Stimulated activated CD4-positive, alpha-beta T cell treated with anti-CD3 and anti-CD28 coated beads, Interleukin-4, amount 100 ng/mL, for 24 hours (primary cell): ENCODE results near the gene AHNAK2.
"Not testable (repeated sequence)": the region's sequence is repeated elsewhere in the genome, so short reads cannot be mapped to it uniquely, and the experiment has no call there.

Experiments
- DNase-seq: peaks from one replicate; pipeline ENCODE4 v3.0.0-alpha.2; 2020

AHNAK2 gene

GRCh38 chr14:104895207-104895785 is 82.9 kb downstream of the AHNAK2 start:
- DNase-seq: no peak

GRCh38 chr14:104894331-104895206 is 83.6 kb downstream of the AHNAK2 start:
- DNase-seq: no peak

- DNase-seq: no peak
These were observed 84.6 kb downstream of the AHNAK2 start for GRCh38 chr14:104893435-104894207.

- DNase-seq: no peak
These were observed 85.4 kb downstream of the AHNAK2 start for GRCh38 chr14:104892531-104893434.

GRCh38 chr14:104891664-104892530 is 86.3 kb downstream of the AHNAK2 start:
- DNase-seq: no peak

GRCh38 chr14:104891121-104891551 is 87.0 kb downstream of the AHNAK2 start:
- no peak for DNase-seq

GRCh38 chr14:104890292-104890691 is 87.9 kb downstream of the AHNAK2 start:
- DNase-seq: not testable (repeated sequence)

GRCh38 chr14:104889375-104889757 is 88.8 kb downstream of the AHNAK2 start:
- no peak for DNase-seq

- DNase-seq: no peak
These were observed 89.4 kb downstream of the AHNAK2 start for GRCh38 chr14:104888489-104889374.

GRCh38 chr14:104887623-104888488 is 90.3 kb downstream of the AHNAK2 start:
- DNase-seq: no peak
